HG03025 (cell line): ENCODE results near the gene PRSS58.

Experiments
- ATAC-seq: cut with Tn5 transposase; IDR thresholded peaks from one replicate; pipeline ENCODE4 v1.9.1; 2021; ENCODE audit warnings: mild to moderate bottlenecking, moderate library complexity; ENCODE audit not compliant: unreplicated experiment, low FRiP score

The PRSS58 gene, protein sequence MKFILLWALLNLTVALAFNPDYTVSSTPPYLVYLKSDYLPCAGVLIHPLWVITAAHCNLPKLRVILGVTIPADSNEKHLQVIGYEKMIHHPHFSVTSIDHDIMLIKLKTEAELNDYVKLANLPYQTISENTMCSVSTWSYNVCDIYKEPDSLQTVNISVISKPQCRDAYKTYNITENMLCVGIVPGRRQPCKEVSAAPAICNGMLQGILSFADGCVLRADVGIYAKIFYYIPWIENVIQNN

DNA sequence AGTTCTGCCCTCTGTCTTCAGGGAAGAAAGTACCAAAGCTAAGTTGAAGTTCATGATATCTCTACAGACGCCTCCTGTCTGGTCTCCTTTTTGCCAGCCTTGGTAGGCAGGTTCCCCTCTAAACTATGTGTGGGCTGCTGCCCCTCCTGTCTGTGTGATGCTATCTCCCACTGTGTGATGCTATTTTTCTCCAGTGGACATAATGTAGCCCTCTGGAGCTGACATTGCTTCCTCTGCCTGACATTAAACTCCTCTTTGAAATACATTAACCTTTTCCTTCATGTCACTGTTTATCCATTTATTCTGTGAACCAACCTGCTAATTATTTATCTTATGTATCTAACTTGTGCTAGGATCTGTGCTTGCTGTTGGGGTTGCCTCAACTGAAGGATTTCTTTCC, at the start of gene PRSS58:
PRSS58 (minus strand) TSS at position 101 of the 400 bp plus-strand sequence. CDS start 351 bp downstream, outside the sequence.
- no peak for ATAC-seq

DNA sequence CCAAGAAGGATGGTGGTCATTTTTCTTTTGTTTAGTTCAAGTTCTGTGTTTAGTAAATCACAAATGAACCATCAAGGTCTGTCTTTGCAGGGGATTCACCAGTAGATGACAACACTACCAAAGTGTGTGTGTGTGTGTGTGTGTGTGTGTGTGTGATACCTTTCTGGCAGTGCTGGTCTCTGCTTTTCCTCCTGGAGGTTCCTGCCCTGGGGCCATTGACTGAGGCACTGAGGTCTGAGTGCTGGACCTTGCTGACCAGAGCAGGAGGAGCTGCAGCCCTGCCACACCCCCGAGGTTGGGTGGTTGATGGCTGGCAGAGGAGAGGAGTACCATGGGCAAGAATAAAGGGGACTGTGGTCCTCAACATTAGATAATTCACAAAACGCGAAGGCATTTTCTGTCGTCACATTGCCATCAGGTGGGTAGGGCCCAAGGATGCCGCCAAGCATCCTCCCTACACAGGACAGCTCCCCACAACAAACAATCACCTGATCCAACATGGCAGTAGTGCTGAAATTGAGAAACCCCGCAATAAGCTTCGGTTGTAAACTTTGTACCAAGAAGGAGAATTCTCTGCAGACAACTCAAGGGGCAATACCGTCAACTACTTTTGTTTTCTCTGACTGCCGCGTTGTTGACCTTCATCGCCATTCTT, 49.5 kb upstream of the PRSS58 start:
- no peak for ATAC-seq

DNA sequence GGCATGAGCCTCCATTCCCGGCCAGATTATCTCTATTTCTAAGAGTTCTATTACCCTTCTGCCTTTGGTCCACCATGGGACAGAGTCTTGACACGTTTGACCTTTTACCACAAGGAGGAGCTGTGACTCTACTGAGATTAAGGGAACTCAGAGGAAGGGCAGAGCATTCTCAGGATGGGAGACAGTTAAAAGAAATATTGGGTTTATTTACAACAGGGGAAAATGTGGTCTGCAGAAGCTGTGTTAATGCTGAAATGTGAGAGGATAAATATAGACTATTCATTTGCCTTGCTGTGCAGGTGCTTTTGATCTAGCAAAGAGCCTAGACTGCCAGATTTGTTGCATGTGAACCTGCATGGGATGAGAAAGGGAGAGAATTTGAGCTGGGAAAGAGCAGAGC, 45.8 kb upstream of the PRSS58 start:
- ATAC-seq, result no peak

DNA sequence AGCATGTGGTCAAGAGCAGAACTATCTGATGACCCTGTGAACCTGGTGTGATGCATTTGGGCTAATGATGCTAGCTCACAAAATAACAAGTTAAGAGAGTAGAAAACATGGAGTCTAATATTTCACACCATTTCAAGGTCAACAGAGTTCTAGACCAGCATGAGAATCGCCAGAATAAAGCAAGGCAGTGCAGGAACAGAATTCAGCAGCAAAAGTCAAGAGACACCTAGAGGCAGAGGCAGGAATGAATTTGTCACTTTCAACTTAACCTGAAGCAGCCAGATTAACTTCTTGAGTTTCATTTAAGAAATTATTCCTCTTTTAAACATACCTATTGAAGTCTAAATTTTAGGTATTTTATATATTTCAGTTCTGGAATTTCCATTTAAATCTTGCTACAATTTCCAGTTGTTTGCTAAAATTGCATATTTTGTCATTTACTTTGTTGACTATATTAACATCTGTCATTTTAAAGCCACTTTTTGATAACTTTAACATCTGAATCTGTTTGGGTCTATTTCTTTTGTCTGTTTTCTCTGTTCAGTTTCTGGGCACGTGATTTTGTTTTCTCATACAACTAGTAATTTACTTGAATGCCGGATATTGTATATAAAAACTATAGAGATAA, 44.2 kb upstream of the PRSS58 start:
- no peak for ATAC-seq

DNA sequence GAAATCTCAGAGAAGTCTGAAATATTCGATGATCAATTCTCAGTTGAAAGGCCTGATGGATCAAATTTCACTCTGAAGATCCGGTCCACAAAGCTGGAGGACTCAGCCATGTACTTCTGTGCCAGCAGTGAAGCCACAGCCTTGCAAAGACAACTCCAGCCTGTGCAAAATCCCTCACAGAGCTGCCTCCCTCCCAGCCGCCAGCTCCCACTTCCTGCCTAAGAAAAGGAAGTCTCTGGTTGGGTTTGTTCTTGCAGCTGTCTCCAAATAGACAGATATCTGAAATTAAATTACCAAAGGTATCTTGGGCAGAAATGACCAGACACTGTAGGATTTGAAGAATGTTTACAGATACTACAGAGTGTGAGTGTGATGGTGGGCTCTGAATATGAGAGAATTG, 43.4 kb upstream of the PRSS58 start:
- no peak for ATAC-seq

DNA sequence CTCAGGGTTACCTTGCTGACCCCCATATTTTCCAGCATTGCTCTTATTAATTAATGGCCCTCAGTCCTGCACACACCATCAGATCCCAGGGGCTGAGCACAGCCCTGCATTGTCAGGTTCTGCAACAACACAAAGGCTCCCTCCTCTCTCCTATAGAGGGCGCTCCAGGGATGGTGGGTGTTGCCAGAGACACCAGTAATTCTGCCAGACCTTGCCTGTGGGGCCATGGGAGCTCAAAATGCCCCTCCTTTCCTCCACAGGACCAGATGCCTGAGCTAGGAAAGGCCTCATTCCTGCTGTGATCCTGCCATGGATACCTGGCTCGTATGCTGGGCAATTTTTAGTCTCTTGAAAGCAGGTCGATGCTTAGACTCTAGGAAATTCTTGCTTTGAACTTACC, 42.8 kb upstream of the PRSS58 start:
- no peak for ATAC-seq

DNA sequence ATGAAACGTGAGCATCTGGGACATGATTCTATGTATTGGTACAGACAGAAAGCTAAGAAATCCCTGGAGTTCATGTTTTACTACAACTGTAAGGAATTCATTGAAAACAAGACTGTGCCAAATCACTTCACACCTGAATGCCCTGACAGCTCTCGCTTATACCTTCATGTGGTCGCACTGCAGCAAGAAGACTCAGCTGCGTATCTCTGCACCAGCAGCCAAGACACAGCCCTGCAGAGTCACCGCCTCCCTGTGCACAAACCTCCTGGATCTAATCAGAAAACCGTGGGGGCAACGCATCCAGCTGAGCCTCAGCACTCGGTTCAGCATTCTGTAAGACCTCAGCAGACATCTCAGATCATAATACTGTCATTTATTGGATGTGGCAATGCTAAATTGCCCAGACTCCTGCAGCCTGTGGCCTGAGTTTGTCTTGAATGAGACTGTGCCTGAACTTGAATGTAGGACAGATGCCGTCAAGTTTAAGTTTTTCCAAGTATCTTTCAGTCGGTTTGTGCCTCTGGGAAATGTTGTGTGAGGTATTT, 41.5 kb upstream of the PRSS58 start:
- no peak for ATAC-seq

DNA sequence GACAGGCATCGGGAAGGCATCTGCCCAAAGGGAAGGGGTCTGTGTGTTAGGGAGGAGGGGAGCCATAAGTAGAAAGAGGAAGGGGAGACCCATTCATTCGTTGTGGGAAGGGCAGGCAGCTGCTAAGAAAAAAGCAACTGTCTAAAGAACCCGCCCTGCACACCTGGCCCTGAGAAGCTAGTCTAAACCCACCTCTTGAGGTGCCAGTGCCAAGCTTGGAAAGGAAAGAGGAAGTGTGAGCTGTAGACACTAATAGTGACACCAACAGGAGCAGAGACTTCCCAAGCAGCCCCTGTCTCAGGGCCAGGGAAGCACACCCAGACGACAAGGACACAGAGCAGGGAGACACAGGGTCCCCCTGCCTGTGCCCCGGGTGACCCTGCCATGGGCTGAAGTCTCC, 40.8 kb upstream of the PRSS58 start:
- ATAC-seq, result no peak

DNA sequence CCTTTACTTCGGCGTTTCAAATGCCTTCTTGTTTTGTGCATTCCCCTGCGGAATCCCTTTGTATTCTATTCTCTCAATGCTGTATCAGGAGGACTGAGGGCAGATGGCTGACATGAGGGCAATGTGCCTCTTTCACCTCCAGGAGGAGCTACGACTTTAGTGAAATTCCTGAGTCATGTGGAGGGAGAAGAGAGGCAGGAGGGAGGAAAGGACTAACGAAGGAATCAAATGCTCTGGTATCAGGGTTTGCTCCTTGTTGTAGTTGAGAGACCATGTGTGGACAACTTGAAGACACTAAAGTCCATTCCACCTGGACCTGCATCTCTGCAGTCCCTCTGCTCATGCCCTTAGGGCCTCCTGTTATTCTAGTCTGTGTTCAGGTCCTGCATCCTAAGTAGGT, 40.2 kb upstream of the PRSS58 start:
- no peak for ATAC-seq

DNA sequence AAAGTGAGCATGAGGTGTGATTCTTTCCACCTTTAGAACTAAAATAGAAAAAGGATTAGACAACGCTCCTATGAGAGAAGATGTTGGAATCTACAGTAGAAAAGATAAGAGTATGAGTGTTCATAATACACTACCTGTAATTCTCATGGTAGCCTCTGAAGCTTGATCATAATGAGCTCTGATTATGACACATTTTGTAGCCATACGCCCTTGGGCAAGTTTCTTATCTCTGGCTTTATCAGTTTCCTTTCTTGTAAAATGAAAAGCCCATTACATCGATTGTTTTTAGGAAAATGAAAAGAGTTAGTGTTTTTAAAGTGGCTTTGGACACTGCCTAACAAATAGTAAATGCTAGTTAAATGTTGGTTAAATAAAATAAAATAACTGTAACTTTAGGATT, 22.4 kb upstream of the PRSS58 start:
- no peak for ATAC-seq

DNA sequence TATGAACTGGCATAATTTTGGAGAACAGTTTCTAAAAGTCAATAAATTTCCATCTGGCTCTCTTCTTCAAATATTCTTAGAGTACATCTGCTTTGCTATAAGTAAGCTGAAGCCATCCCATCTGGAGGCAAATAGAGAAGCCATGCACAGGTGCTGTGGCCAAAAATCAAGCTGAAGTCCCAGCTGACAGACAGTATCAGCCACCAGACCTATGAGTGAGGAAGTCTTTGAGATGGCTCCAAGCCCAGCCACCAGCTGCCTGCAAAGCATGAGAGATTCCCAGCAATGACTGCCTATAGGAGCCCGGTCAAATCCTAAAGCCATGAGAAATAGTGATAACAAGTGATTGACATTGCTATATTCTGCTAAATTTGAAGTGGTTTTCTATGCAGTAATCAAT, 21.7 kb upstream of the PRSS58 start:
- no peak for ATAC-seq

DNA sequence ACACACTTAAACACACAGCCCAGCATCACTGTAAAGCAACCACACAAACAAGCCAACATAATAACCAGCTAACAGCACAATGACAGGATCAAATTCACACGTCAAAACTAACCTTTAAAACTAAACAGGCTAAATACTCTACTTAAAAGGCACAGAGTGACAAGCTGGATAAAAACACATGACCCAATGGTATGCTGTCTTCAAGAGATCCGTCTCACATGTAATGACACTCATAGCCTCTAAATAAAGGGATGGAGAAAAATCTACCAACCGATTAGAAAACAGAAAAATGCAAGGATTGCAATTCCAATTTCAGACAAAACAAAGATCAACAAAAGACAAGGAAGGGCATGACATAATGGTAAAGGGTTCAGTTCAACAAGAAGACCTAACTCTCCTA, 17.2 kb upstream of the PRSS58 start:
- ATAC-seq, result no peak

DNA sequence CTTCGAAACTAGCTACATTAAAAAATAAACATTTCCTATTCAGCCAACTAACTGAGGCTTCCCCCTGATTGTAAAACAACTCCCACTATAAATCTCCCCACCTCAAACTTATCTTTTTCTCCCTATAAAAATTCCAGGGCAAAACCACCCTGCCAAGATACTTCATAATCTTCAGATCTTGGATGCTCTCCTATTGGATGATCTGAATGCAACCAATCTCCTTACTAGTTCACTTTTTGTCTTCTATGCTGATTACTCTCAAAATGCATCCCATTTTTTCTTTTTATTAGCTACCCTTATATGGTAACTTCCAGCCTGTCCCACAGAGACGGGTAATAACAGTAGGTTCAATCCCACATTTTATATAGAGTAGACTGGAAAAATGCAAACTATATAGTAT, 15.0 kb upstream of the PRSS58 start:
- no peak for ATAC-seq

DNA sequence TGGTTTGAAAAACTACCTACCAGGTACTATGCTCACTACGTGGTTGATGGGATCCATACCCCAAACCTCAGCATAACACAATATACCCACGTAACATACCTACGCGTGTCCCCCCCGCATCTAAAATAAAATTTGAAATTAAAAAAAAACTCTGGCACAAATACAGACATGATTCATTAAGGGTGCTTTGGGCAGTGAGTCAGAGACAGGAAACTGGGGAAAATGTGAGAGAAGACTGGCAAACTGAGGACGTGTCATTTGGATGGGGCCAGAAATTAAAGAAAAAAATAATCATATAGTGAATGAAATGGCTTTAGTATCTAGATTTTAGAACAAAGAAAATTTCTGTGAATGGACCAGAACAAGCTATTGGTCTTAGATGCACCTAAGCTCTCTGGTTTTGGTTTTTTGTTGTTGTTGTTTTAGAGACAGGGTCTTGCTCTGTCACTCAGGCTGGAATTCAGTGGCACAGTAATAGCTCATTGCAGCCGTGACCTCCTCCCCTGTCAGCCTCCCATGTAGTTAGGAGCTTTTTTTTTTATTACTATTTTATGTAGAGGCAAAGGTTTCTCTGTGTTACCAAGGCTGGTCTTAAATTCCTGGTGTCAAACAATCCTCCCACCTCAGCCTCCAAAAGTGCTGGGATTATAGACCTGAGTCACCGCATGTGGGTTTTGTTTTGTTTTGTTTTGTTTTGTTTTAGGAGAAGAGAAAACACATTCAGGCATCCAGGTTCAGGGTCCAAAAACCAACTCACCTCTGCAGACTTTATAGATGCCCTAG, 5.9 kb upstream of the PRSS58 start:
- no peak for ATAC-seq

DNA sequence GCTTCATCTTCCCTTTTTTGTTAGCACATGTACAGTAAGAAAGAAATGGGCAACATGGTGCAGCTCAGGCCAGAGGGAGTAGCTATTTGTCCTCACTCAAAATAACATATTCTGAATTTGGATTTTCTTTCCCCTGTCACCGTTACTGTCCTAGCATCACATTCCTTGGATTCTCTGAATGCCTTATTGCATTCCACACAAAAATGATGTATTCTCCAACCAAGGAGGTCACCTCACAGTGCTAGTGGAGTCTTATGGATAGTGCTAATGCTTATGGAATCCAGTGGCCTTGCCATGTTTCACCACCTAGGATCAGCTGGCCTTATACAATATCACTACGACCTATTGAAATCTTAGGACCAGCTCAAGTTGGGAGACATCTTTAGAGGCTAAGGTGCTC, 7.2 kb downstream of the PRSS58 start:
- no peak for ATAC-seq

DNA sequence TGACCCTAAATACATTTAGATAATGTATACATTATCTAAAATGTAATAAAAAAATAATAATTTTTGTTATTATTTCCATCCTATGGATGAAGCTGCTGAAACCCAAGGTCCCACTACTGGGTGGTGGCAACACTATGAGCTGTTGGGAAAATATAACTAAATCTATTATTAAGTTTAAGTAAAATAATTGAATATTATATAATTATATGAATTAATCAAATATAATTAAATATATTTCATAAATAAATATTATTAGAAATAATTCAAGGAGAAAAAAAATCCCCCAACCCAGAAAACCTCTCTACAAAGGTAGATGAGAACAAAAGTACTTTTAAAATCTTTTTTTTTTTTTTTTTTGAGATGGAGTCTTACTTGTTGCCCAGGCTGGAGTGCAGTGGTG, 7.9 kb downstream of the PRSS58 start:
- ATAC-seq, result no peak

DNA sequence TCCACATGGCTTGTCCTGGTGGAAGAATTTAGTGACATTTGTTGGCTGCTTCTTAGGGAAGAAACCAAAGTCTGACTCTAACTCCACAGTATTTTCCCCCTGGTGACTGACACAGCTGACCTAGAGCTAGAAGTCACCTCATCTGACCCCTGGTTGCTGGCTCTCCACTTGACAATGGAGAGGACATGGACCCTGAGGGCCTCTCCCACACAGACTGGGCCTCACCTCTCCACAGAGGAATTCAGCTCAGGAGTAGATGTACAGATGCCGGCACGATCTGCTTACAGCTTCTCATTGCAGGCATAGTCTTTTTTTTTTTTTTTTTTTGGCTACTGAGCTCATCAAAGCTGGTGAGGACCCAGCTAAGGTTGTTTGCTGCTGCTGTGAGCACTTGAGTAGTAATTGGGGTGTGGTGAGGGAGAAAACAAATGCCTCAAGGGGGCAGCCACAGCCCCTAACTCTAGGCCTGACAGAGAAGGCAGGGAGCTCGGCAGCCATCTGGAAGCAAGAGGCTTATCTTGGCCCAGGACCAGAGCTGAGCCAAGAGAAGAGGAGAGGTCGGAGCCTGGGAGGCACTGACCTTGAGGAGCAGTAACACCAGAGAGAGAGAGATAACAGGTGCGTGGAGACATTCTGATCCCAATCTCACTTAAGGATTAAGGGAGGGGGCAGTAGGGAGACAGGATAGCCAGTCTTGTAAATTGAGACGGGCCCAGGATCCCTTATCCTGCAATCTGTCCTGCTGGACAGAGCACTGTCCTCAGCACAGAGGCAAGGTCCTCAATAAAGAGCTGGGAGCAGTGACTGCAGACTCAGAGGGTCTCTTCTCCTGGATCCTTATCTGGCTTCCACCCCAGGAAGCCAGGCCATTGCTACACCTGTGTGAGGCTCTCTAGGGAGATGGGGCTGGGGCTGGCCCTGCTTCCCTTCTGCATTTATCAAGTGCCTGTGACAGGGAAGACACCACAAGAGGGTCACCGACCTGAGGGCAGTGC, 9.4 kb downstream of the PRSS58 start:
- no peak for ATAC-seq

DNA sequence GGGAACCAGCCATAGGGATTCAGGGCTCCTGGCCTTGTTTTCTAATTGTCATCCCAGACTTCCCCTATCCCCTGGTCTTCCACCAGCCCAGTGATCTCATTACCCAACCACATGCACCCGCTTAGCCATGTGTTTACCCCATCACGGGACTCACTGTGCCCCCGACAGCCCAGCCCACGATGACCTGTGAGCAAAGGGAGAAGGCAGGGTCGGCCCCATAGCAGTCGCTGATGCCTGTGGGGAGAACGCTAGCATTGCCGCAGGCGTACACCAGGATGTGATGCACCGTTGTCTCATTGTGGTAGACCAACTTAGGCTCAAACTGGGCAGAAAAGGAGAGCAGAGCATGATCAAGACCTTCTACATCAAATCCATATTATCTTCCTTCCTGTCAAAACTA, 14.0 kb downstream of the PRSS58 start:
- ATAC-seq, result no peak

DNA sequence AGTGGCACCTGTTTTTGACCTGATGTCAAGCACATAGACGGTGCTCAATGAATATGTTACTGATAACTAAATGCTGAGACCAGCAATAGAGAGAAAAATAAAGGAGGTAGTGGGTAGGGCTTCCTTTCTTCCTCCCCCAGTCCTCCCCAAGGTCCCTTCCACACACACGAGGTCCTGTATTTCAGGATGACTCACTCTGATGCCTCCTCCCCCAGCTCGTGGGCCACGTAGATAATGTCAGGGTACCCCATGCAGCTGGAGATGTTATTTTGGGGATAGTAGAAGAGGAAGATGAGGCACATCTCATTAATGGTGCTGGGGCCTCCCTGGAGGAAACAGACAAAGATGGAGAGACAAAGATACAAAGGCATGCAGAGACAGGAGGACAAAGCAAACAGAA, 17.3 kb downstream of the PRSS58 start:
- no peak for ATAC-seq

DNA sequence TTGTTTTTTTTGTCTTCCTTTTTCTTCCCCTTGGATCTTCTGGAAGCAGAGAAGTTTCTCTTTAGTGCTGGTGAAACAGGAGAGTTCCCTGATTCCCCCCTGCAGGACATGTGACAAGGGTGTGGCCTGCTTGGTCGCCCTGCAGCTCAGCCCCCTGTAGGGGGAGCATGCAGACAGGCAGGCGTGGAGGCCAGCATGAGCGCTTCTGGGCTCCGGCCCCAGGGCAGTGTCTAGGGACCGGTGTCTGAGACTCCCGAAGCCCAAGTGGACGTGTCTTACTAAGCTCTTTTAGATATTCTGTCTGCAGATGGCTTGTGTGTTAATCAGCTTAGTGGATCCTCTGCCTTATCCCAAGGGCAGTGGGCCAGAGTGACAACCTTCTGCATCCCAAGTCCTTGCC, 26.1 kb downstream of the PRSS58 start:
- ATAC-seq, result no peak
